AG04449 (cell line): ENCODE data around the gene CYB5A.

Source experiments
- CTCF ChIA-PET: fragments of 350-600 bp; formaldehyde crosslinking; extraction: SDS; loops from one replicate; lab custom pipeline; 2021; ENCODE audit warnings: antibody characterized with exemption; lab: Yijun Ruan, JAX
- POLR2A ChIA-PET: fragments of 400-600, 350-600 bp; formaldehyde crosslinking; extraction: SDS; loops from one replicate; lab custom pipeline; 2020; ENCODE audit warnings: antibody characterized with exemption, inconsistent platforms; lab: Yijun Ruan, JAX
- DNase-seq: peaks from one replicate; pipeline ENCODE4 v3.0.0-alpha.2; 2010; ENCODE audit warnings: low read depth, low spot score
- H3K4me3 ChIP-seq: 2 replicates; pipeline ENCODE4 v1.5.1; 2011; ENCODE audit warnings: low read depth, mild to moderate bottlenecking, control low read depth, low read length
- CTCF ChIP-seq: IDR thresholded peaks from one replicate; pipeline ENCODE4 v1.5.1; 2011; ENCODE audit warnings: mild to moderate bottlenecking, moderate library complexity, low read length, control low read depth, inconsistent platforms; ENCODE audit not compliant: insufficient read depth; ENCODE audit errors: missing control alignments

Gene CYB5A

GRCh38 chr18:74290794-74291471, 830 bp downstream of the CYB5A start:
- ChIA-PET CTCF (interaction anchor here (0.8 kb wide), 1 partner anchor 51 kb away, joined by 3 read pairs; no protein-coding TSS in a partner anchor), POLR2A (no interaction called here)
- TF ChIP-seq CTCF: no peak
- no peak for DNase-seq
- peak overlapping the region; percentile 94 for H3K4me3 ChIP-seq

- TF ChIP-seq CTCF: no peak
- CTCF ChIA-PET: interaction anchor here (1.7 kb wide), 1 partner anchor 13 kb away, joined by 3 read pairs; no protein-coding TSS in a partner anchor
- POLR2A ChIA-PET: no interaction called here
- no peak overlapping the region for H3K4me3 ChIP-seq
- no peak for DNase-seq
Observed at GRCh38 chr18:74290021-74290420, 1.7 kb downstream of the CYB5A start.

GRCh38 chr18:74289137-74289536, 2.6 kb downstream of the CYB5A start:
- ChIA-PET CTCF (interaction anchor here (1.7 kb wide), 1 partner anchor 13 kb away, joined by 3 read pairs; no protein-coding TSS in a partner anchor), POLR2A (no interaction called here)
- no peak overlapping the region for H3K4me3 ChIP-seq
- TF ChIP-seq CTCF: no peak
- no peak for DNase-seq

- ChIA-PET POLR2A (no interaction called here), CTCF (interaction anchor here (1.7 kb wide), 1 partner anchor 14 kb away, joined by 3 read pairs; no protein-coding TSS in a partner anchor)
- TF ChIP-seq CTCF: no peak
- H3K4me3 ChIP-seq: no peak overlapping the region
- DNase-seq: no peak
Observed at GRCh38 chr18:74288730-74289129, 3.0 kb downstream of the CYB5A start.

GRCh38 chr18:74288041-74288440, 3.7 kb downstream of the CYB5A start:
- no peak overlapping the region for H3K4me3 ChIP-seq
- CTCF ChIA-PET: no interaction called here
- DNase-seq: no peak
- TF ChIP-seq CTCF: no peak
- POLR2A ChIA-PET: no interaction called here

- ChIA-PET CTCF (no interaction called here), POLR2A (no interaction called here)
- no peak overlapping the region for H3K4me3 ChIP-seq
- TF ChIP-seq CTCF: no peak
- DNase-seq: no peak
Observed at GRCh38 chr18:74286856-74287255, 4.9 kb downstream of the CYB5A start.
